ENCODE data around the gene PRSS27.
"Not testable (repeated sequence)": the region's sequence is repeated elsewhere in the genome, so short reads cannot be mapped to it uniquely, and the experiment has no call there.

The PRSS27 gene

GRCh38 chr16:2686912-2687507 is 33.0 kb downstream of the PRSS27 start:
- DNase-seq (ENCODE audit: extremely low spot score), result peak; percentile 92
- ChIA-PET CTCF (interaction anchor here (0.8 to 1.0 kb wide), 2 partner anchors 31 to 187 kb away, joined by 3 read pairs; no protein-coding TSS in a partner anchor), POLR2A (interaction anchor here (1.0 kb wide), 1 partner anchor 14 kb away, joined by 3 read pairs; no protein-coding TSS in a partner anchor)
- TF ChIP-seq CTCF (IDR thresholded peaks at IDR 0.05; ENCODE audit: control extremely low read depth, extremely low read depth, low read depth, missing control alignments), result no peak

DNA sequence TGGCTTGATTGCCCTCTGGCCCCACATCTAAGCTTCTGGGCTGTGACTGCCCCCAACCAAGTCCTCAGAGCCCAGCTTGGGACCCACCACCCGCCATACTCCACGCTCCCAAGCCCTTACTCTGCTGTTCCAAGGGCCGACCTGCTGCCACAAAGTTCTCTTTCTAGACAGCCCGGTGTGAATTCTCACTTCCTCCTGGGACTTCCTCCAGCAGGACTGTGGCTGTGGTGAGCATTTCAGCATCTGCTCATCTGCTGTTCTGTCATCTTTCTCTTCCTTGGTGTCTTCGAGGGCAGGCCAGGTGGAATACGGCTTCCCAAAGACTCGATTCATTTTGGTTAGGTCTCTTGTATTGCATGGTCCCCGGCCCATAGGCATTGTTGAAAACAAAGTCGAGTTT is 33.9 kb downstream of the PRSS27 start:
- DNase-seq (ENCODE audit: extremely low spot score); POLR2A ChIA-PET; CTCF ChIA-PET: not testable (repeated sequence)

DNA sequence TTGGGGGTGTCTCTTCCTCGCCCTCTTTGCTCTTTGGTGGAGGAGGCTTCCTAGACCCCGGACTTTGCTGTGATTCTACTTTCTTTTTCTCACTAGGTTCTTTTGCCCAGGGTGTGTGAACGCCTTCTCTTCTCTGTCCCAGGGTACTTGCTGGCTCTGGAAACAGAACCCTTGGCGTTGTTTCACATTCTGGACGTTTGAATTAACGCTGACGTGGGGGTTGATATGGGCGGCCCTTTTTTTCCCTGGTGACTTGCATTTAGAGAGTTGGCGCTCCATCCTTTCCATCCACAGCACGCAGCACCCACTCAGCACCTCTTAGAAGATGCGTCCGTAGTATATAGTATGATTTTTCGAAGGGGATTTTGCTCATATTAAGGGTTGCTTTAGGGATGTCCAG is 37.0 kb downstream of the PRSS27 start:
- POLR2A ChIA-PET, result interaction anchor here (1.4 kb wide), 1 partner anchor 10 kb away, joined by 14 read pairs; no protein-coding TSS in a partner anchor
- DNase-seq (ENCODE audit: extremely low spot score); CTCF ChIA-PET: not testable (repeated sequence)

DNA sequence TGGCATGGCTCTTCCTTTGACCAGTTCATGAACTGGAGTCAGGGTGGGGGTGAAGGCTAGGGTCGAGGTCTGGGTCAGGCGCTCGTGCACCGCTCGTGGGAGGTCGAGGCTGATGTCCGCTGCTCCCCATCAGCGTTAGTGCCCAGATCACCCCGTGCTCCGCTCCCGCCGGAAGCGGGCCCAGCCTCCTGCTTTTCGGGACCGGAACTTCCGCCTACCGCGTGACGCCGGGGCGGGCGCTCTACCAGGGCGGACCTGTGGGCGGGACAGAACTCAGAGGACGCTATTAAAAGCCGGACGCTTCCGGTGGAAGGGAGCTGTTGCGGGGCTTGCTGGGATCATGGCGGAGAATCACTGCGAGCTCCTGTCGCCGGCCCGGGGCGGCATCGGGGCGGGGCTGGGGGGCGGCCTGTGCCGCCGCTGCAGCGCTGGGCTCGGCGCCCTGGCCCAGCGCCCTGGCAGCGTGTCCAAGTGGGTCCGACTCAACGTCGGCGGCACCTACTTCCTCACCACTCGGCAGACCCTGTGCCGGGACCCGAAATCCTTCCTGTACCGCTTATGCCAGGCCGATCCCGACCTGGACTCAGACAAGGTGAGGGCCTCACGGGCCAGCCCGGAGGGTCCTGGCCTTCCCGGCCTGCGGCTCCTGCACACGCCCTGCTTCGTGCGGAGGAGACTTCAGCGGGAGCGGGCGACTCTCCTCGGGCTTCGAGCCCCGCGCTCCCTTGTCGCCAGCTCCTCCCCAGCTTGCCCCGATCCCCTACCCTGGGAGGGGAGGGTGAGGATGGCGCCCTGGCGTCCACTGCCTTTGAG is 37.6 kb downstream of the PRSS27 start, which contains the start of gene KCTD5:
TSS of gene KCTD5 (plus strand) at position 315 of the 813 bp plus-strand sequence. CDS start at position 341, 26 bp downstream.
- ChIA-PET CTCF (no interaction called here), POLR2A (interaction anchor here (0.6 to 1.4 kb wide), 7 partner anchors 9 to 153 kb away, joined by 3 to 14 read pairs (median 3); no protein-coding TSS in a partner anchor)
- DNase-seq (ENCODE audit: extremely low spot score), result peak; percentile 95
- TF ChIP-seq CTCF (IDR thresholded peaks at IDR 0.05; ENCODE audit: control extremely low read depth, extremely low read depth, low read depth, missing control alignments), result no peak

DNA sequence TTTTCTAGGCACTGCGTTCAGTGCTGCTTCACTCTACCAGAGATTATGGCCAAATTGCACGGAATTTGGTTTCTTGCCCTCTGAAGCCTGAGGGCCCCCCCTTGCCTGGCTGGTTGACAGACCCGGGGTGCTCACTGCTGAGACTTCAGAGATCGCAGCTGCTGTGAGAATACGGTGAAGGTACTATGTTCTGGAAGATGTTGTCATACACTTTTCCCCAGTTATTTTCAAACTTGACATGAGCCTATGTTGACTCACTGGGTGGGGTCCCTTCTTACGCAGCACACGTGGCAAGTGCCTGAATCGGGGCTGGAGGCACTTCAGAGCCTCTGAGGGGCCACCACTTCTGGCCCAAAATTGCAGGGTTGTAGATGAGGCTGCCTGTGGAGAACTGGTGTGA is 39.7 kb downstream of the PRSS27 start:
- POLR2A ChIA-PET; CTCF ChIA-PET; DNase-seq (ENCODE audit: extremely low spot score): not testable (repeated sequence)

- DNase-seq (ENCODE audit: extremely low spot score); POLR2A ChIA-PET; CTCF ChIA-PET: not testable (repeated sequence)
These were observed 40.1 kb downstream of the PRSS27 start for GRCh38 chr16:2679902-2680301.

- CTCF ChIA-PET; DNase-seq (ENCODE audit: extremely low spot score); POLR2A ChIA-PET: not testable (repeated sequence)
These were observed 41.6 kb downstream of the PRSS27 start for GRCh38 chr16:2678206-2678965.

- CTCF ChIA-PET; POLR2A ChIA-PET; DNase-seq (ENCODE audit: extremely low spot score): not testable (repeated sequence)
These were observed 43.1 kb downstream of the PRSS27 start for GRCh38 chr16:2676937-2677336.

DNA sequence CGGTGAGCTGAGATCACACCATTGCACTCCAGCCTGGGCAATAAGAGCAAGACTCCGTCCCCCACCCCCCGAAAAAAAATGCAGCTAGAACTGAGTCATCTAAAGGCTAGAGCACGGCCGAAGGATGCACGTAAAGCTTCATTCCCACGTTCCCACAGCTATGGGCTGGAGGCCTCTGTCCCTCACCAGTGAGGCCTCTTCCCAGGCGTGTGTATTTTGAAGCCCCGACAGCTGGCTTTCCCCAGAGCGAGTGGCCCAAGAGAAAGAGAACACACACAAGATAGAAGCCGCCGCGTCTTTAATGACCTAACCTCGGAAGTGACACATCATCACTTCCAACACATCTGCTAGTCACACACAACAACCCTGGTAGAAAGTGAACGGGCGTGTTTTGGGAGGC is 44.3 kb downstream of the PRSS27 start:
- no peak for TF ChIP-seq CTCF (IDR thresholded peaks at IDR 0.05; ENCODE audit: control extremely low read depth, extremely low read depth, low read depth, missing control alignments)
- DNase-seq (ENCODE audit: extremely low spot score), result no peak
- ChIA-PET CTCF (interaction anchor here (1.1 kb wide), 1 partner anchor 107 kb away, joined by 3 read pairs; no protein-coding TSS in a partner anchor), POLR2A (no interaction called here)
